NCI-H446 (cell line): Measurements from ENCODE around the gene CSPG5.

Source experiments
- DNase-seq, 2 experiments: peaks; one replicate each; lab custom pipeline; 2025; lab: John Stamatoyannopoulos, UW

Gene CSPG5

GRCh38 chr3:47540281-47540680 lies 38.4 kb downstream of the CSPG5 start:
- no peak for DNase-seq

DNA sequence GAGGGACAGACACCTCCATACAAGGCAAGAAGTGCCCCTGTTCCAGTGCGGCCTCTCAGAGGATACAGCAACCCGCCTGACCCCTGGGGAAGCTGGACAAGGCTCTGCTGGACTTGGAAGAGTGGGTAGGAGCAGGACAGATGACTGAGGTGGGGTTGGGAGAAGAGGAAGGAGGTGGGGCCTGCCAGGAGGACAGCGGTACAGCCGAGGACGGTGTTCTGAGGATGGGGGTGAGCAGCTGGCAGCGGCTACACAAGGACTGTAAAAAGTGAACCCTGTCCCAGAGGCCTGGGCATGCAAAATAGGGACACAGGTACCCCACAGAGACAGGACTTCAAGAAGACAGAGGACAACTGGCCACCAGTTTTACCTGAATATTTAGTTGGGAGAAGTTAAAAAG lies 41.7 kb downstream of the CSPG5 start:
- no peak for DNase-seq

DNA sequence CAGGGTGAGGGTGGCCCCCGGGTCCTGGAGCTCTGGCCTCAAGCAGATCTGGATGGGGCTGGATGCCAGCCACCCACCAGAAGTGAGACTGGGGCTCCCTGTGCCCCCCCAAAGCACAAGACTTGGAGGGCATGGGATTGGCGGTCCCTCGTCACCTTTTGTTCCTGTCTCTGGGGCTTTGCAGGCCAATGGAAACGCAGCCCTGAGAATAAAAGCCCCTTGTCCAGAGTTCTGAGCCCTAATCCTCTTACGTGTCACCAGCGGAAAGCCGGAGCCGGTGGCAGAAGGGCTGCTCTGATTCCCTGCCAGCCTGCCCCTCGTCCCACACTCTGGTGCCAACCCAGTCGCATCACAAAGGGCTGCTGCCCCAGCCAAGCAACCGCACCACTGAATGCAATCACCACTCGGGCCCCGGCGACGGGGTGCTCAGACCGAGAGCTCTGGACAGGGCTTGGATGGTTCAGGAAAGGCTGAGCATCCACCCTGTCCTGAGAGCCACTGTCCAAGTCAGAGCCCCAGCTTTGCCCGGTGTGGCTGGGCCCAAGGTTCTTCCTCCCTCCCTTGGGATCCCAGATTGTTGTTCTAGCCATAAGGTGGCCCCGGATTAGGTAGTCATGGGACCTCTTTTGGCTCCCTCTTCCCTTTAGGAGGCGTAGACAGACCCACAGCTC lies 42.3 kb downstream of the CSPG5 start:
- DNase-seq: no peak

GRCh38 chr3:47533996-47534454 lies 44.6 kb downstream of the CSPG5 start:
- DNase-seq: no peak

DNA sequence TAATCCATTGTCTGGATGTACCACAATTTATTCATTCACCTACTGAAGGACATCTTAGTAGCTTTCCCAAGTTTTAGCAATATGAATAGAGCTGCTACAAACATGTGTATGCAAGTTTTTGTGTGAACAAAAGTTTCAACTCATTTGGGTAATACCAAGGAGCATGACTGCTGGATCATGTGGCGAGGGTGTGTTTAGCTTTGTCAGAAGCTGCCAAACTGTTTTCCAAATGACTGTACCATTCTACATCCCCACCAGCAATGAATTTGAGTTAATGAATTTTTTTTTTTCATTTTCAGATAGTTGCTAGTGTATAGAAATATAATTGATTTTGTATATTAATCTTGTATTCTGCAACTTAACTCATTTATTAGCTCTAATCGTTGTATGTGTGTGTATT lies 45.2 kb downstream of the CSPG5 start:
- DNase-seq: no peak

- DNase-seq: no peak
Measured at GRCh38 chr3:47527952-47528725, 50.5 kb downstream of the CSPG5 start.

DNA sequence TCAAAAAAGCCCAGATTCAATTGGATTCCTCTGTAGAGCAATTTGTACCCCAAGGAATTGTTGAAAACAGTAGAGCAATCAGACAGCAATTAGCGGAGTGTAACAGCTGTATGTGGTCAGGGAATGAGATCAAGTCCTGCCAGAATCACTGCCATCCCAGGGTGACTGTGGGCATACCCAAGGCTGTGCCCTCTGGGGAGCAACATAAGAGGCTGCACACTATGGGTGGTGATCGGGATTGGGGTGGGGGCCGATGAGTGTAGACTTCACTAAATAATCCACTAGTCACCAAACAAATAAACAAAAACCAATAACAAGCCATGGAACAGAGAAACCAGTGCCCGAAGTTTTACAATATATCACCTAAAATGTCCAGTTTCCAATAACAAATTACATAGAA lies 53.0 kb downstream of the CSPG5 start:
- DNase-seq: no peak

DNA sequence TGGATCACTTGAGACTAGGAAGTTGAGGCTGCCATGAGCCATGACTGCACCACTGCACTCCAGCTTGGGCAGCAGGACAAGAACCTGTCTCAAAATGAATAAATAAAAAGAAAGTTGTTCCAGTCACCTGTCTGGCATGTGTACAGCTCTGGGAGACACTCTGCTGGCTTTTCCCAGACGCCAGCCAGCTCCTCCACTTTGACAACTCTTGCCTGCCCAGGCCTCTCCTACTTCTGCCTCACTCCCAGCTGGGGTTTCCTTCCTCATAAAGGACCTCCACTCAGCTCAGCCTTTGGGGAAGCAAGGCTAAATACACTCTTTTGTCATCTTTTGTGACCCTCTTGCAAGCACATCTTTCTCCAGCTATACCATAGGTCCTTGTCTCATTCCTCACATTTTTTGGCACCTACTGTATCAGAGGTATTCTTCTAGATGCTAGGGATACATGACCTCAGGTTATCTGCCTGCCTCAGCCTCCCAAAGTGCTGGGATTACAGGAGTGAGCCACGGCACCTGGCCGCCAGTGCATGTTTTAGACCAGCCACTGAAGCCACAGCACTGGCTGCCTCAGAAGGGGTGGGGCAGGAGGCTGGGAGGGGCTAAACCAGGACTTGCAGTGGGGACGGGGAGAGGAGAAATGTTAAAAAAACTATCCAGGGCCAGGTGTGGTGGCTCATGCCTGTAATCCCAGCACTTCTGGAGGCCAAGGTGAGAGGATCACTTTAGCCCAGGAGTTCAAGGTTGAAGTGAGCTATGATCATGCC lies 55.2 kb downstream of the CSPG5 start:
- no peak for DNase-seq

DNA sequence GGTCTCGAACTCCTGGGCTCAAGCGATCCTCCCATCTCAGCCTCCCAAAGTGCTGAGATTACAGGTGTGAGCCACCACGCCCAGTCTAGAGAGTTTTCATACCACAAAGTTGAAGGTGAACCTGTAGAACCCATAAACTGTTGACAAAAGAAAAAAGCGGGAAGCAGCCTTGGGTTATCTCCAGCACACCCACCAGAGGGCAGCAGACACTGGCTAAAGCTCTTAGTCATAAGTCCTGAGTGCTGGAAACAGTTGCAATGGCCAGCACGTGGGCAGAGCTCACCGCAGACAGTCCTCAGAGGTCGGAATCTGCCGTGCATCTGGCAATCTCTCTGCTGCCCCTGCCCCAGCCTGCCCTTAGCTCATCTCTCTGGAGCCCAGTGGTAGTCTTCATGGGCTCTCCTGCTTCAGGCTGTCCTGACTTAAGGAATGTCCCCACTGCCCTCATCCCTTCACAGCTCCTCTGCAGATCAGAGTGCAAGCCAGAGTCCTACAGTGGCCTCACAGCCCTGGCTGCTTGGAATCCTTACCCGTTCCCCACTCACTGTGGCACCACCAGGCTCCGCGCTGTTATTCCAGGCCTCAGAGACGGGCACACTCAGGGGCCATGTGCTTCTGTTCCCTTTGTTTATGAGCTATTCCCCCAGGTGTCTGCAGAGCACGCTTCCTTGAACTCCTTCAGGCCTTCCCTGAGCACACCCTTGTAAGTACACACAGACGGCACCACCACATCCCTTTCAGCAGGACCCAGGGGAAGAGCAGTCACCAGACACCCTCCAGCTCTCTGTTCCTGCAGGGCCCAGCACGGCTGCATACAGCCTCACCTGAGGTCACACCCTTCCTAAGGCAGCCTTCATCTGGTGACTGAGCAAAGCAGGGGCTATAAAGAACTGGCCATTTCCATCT lies 56.3 kb downstream of the CSPG5 start:
- DNase-seq: peak in 1 of 2 experiments; percentile 59

- DNase-seq: no peak
Measured at GRCh38 chr3:47520756-47521155, 57.9 kb downstream of the CSPG5 start.

DNA sequence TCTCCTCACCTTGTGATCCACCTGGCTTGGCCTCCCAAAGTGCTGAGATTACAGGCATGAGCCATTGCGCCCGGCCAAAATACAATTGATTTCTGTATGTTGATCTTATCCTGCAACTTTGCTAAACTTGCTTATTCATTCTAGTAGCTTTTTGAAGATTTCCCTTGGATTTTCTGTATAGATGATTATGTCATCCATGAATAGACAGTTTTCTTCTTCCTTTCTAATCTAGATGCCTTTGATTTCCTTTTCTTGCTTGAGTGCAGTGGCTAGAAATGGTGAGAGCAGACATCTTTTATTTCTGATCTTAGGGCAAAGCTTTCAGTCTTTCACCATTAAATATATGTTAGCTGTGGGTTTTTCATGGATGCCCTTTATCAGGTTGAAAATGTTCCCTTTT lies 60.7 kb downstream of the CSPG5 start:
- no peak for DNase-seq

DNA sequence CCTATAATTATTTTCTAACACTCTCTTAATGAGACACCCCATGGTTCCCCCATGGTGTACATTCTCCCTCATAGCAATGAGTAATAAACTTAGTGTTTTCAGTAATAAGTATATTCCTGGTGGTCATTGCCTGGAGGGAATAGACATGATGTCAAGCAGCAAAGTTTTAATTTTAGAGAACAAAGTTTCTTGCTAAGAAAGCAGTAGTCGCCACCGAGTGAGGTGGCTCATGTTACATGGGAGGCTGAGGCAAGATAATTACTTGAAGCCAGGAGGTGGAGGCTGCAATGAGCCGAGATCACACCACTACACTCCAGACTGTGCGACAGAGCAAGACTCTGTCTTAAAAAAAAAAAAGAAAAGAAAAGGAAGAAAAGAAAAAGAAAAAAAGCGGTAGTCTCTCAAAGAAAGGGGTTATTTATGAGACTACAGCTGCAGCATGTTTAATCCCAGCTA lies 62.8 kb downstream of the CSPG5 start:
- no peak for DNase-seq

DNA sequence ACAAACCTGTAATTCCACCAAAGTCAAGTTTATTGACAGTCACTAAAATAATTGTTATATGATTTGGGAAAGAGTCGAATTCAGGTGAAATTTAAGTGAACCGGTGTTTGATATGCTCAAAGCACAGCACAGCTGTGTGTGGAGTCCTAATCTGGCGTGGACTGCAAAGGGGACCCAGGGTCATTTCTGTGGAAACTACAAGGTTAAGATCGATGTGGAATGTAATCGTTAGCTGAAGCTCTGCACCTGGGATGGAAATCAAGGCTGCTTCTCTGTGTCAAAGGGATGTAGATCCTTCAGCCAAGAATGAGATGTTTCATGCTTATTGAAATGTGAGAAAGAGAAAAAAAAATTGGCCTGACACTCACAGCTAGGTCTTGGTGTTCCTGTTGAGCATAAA lies 63.6 kb downstream of the CSPG5 start:
- no peak for DNase-seq

GRCh38 chr3:47513125-47513929 lies 65.3 kb downstream of the CSPG5 start, which contains the start of gene ELP6:
TSS of gene ELP6 (minus strand) at chr3:47513712. CDS start at chr3:47513590, 122 bp downstream.
- DNase-seq: peak; percentile 92 to 94

GRCh38 chr3:47512416-47513124 lies 66.1 kb downstream of the CSPG5 start:
- no peak for DNase-seq
